GM12872 (cell line): ENCODE measurements around the gene RTN4R.
A peak's percentile ranks its signal among the peaks of the same experiment; 100 is the strongest.

Experiments used
- TF ChIP-seq, protein P1 (sequence below): IDR thresholded peaks from 3 replicates; pipeline ENCODE4 v1.5.1; 2011; ENCODE audit warnings: low read depth, mild to moderate bottlenecking, low read length, moderate library complexity; ENCODE audit not compliant: insufficient read depth

Gene RTN4R

DNA sequence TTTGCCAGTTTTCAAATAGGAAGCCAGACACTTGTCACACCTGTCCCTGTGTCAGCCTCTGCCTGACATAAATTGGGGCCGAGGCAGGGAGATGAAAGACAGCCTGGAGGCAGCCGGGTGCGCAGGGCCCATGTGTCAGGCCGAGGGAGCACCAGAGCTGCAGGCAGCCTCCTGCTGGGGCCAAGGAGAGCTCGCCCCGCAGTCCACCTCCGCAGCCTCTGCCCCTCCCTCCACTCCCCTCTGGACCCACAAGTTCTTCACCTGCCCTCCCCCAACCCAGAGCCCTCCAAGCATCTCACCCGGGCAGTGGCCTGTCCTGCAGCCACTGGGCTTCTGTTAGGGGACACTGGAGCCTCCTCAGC lies 8.8 kb downstream of the RTN4R start:
- TF ChIP-seq, protein P1, sequence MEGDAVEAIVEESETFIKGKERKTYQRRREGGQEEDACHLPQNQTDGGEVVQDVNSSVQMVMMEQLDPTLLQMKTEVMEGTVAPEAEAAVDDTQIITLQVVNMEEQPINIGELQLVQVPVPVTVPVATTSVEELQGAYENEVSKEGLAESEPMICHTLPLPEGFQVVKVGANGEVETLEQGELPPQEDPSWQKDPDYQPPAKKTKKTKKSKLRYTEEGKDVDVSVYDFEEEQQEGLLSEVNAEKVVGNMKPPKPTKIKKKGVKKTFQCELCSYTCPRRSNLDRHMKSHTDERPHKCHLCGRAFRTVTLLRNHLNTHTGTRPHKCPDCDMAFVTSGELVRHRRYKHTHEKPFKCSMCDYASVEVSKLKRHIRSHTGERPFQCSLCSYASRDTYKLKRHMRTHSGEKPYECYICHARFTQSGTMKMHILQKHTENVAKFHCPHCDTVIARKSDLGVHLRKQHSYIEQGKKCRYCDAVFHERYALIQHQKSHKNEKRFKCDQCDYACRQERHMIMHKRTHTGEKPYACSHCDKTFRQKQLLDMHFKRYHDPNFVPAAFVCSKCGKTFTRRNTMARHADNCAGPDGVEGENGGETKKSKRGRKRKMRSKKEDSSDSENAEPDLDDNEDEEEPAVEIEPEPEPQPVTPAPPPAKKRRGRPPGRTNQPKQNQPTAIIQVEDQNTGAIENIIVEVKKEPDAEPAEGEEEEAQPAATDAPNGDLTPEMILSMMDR, result no peak

DNA sequence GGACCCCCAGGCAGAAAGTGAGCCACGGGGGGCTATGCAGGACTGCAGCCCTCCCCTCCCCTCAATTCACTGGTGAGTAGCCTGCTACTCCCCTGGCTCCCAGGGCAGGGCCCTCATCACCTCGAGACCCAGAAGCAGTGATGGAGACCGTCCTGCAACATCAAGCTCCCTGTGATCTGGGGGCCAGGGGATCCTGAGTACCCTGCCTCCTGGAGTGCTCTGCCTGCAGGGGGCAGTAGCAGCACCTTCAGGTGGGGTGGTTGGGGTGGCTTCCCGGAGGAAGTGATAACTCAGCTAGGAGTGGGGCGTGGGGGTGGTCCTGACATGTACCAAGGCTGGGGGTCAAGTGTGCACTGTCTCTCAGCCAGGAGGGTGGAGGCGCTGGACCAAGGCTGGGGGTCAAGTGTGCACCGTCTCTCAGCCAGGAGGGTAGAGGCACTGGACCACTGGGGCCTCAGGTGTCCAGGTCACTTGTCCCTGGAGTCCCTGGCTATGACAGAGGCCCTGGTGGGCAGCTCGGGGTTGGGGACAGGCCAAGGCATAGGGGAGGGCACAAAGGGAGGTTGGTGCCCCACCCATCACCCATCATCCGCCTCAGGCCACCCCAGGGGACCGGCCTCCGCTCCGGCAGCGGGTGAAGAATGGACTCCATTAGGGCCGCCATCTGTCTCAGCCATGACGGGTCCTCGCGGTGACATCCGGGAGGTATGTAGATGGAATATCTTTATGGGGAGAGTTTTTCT lies 9.4 kb downstream of the RTN4R start:
- TF ChIP-seq, protein P1, result peak; percentile 67

GRCh38 chr22:20258021-20258299 lies 10.2 kb downstream of the RTN4R start:
- TF ChIP-seq, protein P1, result no peak

- TF ChIP-seq, protein P1, result no peak
Measured at GRCh38 chr22:20257212-20258020, 10.7 kb downstream of the RTN4R start.

GRCh38 chr22:20256551-20257211 lies 11.4 kb downstream of the RTN4R start:
- TF ChIP-seq, protein P1, result no peak

DNA sequence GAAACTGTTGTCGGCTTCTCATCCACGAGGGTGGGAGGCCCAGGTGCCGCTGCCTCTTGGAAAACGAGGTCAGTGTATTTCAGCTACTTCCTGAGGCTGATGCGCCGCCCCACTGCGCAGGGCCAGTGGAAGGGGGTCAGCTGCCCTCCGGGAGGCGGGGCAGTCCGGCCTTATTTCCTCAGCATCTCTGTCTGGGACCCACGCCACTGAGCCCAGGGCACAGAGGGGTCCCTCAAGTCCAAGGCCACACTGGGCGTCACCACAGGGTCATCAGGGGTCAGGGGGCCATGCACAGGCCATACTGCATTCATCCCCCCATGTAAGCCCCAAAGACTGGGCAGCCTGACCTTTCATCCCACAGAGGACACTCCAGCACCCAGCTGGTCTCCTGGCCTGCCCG lies 12.1 kb downstream of the RTN4R start:
- TF ChIP-seq, protein P1, result no peak
